Uterus (tissue), 4 donors: ENCODE results near the gene LCT. TPM values are rescaled to one million over a fixed set of nuclear protein-coding genes. Genes with fewer than 3 reads are reported as not detected.

Experiments
- DNase-seq, 2 donors: peaks; one replicate each; pipeline ENCODE4 v3.0.0-alpha.2; 2019 to 2020
- H3K27ac ChIP-seq, 2 donors: fragments of 200-600 bp; sonication (generic); 1 replicate in 1 of 2; 2 replicates in 1 of 2; pipeline ENCODE4 v1.5.1; 2016 to 2018
- H3K27me3 ChIP-seq, 2 donors: fragments of 200-600 bp; sonication (generic); one replicate each; pipeline ENCODE4 v1.5.1; 2018 to 2019; ENCODE audit warnings: control low read depth in 1 of 2
- H3K36me3 ChIP-seq, 2 donors: fragments of 200-600 bp; sonication (generic); one replicate each; pipeline ENCODE4 v1.5.1; 2019; ENCODE audit warnings: control low read depth in 1 of 2
- H3K4me1 ChIP-seq, 2 donors: fragments of 200-600 bp; sonication (generic); one replicate each; pipeline ENCODE4 v1.5.1; 2018 to 2019; ENCODE audit warnings: control low read depth in 1 of 2
- H3K4me3 ChIP-seq, 2 donors: fragments of 200-600 bp; sonication (generic); 1 replicate in 1 of 2; 2 replicates in 1 of 2; pipeline ENCODE4 v1.5.1; 2018 to 2019; ENCODE audit warnings: mild to moderate bottlenecking in 1 of 2
- H3K9me3 ChIP-seq, 2 donors: fragments of 200-600 bp; sonication (generic); one replicate each; pipeline ENCODE4 v1.5.1; 2019; ENCODE audit warnings: control low read depth in 1 of 2
- CTCF ChIP-seq, 4 experiments: fragments of 200-600 bp in 2 of 4; fragments of 450-650 bp in 2 of 4; sonication (generic) in 2 of 4; IDR thresholded peaks; one replicate each; pipeline ENCODE4 v1.5.1; 2016 to 2019; ENCODE audit warnings: antibody characterized with exemption in 4 of 4, mild to moderate bottlenecking in 2 of 4, moderate library complexity in 1 of 4
- POLR2A ChIP-seq, 2 donors: fragments of 450-650 bp; IDR thresholded peaks; one replicate each; pipeline ENCODE4 v1.6.1; 2016; ENCODE audit warnings: antibody characterized with exemption in 2 of 2, mild to moderate bottlenecking in 1 of 2, moderate library complexity in 1 of 2
- intact Hi-C: fragments of 100-400 bp; cut with DNase I; formaldehyde crosslinking; loops from one replicate; pipeline ENCODE4 v1.15.1; 2023; ENCODE audit warnings: low total_unique reads
- total RNA-seq, 4 donors: library from RNA; depleted of rRNA in 3 of 4; stranded (reverse); fragments of >200 nt in 3 of 4; gene quantifications; one replicate each; pipeline versions ENCODE4 v1.1.0 to v1.2.4, GENCODE V29; 2014 to 2023
- donor health status: DM: yes; HTN: yes; CAD: no.

The LCT gene
- total RNA-seq, 4 donors from 2014 or later = 0.07 TPM; not detected in 3

GRCh38 chr2:135838502-135838901 lies 1.5 kb upstream of the LCT start:
- no peaks in the 10 kb centered on the region for H3K9me3 ChIP-seq
- TF ChIP-seq CTCF (IDR thresholded peaks at IDR 0.05) (no peak), POLR2A (IDR thresholded peaks at IDR 0.05) (no peak)

DNA sequence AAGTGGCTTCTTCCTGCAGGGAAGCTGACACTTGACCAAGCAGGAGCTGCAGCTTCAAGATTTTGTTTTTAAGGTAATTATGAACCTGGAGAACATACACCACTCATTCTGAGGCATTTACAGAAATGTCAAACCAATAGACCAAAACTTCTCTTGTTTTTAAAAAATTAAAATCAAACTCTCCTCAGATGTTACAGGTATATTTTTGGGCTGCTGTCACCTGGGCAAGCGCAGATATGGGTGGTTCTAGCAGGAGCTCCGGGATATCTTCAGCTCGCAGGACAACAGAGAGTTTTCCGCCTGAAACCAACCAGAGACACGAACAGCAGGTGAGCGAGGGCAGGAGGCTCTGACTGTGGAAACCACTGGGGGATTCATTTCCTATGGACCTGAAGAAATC lies 4.1 kb downstream of the LCT start:
- no peak for TF ChIP-seq CTCF (IDR thresholded peaks at IDR 0.05)
- no peak for TF ChIP-seq POLR2A (IDR thresholded peaks at IDR 0.05)
- Histone ChIP-seq H3K4me3 (no peak overlapping the region), H3K9me3 (no peaks in the 10 kb centered on the region), H3K27me3 (no peaks in the 10 kb centered on the region), H3K36me3 (no peaks in the 10 kb centered on the region), H3K27ac (no peak overlapping the region), H3K4me1 (no peaks in the 10 kb centered on the region)
- intact Hi-C loops = no loop called here
- no peak for DNase-seq

More at GRCh38 chr2:135838502-135838901, 1.5 kb upstream of the LCT start:
- intact Hi-C loops = no loop called here
- no peaks in the 10 kb centered on the region for H3K4me1 ChIP-seq
- H3K36me3 ChIP-seq = no peaks in the 10 kb centered on the region
- H3K27ac ChIP-seq = no peak overlapping the region
- DNase-seq = no peak
- no peaks in the 10 kb centered on the region for H3K27me3 ChIP-seq
- H3K4me3 ChIP-seq = no peak overlapping the region

DNA sequence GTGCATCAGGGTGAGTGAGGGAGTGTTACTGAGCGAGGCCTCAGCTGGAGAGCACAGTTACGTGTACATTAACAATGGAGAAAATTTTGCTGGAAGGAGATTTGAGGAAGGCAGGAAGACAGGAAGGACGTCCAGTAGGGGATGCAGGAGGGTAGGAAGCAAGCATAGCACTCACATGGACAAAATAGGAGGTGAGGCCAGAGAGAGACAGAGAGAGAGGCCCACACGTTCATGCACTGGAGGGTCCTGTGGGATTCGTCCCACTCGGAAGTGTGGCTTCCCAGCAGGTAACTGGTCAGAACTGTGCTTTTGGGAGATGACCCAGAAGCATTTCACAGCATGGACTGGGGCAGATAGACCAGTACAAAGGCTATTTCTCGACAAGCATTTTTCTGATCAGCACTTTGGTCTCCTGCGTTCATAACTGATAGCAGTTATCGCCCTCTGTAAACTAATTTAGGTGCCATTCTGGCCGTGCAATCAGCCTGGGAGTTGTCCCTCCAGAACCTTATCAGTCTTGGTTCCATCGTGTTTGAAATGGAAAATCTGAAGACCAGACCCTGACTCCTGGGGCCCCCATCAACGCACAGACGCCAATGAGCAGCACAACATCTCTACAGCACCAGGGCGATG lies 5.7 kb downstream of the LCT start:
- H3K4me3 ChIP-seq = no peak overlapping the region
- H3K27ac ChIP-seq = no peak overlapping the region
- H3K4me1 ChIP-seq = no peaks in the 10 kb centered on the region
- no peaks in the 10 kb centered on the region for H3K27me3 ChIP-seq
- TF ChIP-seq CTCF (IDR thresholded peaks at IDR 0.05) (no peak), POLR2A (IDR thresholded peaks at IDR 0.05) (no peak)
- DNase-seq = no peak
- H3K9me3 ChIP-seq = no peaks in the 10 kb centered on the region
- intact Hi-C loops = no loop called here
- H3K36me3 ChIP-seq = no peaks in the 10 kb centered on the region

DNA sequence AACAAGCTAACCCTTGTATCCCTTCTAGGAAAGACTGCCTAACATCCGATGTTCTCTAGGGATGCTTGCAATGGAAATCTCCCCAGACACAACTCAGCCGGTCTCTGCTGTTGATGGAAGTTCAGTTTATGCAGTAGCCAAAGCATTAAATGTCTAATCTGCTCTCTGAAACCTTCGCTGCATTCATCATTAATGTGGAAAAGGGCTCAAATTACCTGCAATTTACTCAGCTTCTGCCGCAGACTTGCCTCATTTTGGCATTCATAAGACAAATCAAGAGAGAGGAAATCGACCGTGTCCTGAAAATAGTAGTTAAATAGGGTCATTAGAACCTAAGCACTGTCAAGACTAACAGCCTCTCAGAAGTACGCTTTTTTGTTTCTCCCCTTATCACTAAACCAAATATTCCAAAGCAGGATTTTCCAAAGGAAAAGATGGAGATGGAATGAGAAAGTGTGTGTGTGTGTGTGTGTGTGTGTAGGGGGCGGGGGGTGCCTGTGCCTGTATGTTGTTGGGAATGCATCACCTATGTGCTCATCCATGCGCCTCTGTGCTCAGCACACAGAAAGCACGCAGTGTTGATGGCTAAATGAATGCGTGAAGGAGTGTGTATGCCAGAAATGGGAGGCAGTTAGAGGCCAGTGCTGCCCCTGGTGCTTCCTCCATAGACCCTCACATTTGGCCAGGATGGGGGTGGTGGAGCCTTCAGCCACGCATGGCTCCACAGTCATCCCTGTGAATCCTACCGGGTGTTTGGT lies 7.4 kb downstream of the LCT start:
- Histone ChIP-seq H3K27ac (no peak overlapping the region), H3K36me3 (no peaks in the 10 kb centered on the region), H3K4me3 (no peak overlapping the region), H3K9me3 (no peaks in the 10 kb centered on the region), H3K27me3 (no peaks in the 10 kb centered on the region), H3K4me1 (no peaks in the 10 kb centered on the region)
- DNase-seq = no peak
- TF ChIP-seq POLR2A (IDR thresholded peaks at IDR 0.05) = no peak
- no peak for TF ChIP-seq CTCF (IDR thresholded peaks at IDR 0.05)
- intact Hi-C loops = no loop called here

GRCh38 chr2:135826544-135826943 lies 10.4 kb downstream of the LCT start:
- Histone ChIP-seq H3K4me1 (no peaks in the 10 kb centered on the region), H3K27me3 (no peaks in the 10 kb centered on the region), H3K36me3 (no peaks in the 10 kb centered on the region), H3K4me3 (no peak overlapping the region), H3K9me3 (no peaks in the 10 kb centered on the region), H3K27ac (no peak overlapping the region)
- DNase-seq = no peak
- intact Hi-C loops = no loop called here
- no peak for TF ChIP-seq POLR2A (IDR thresholded peaks at IDR 0.05)
- TF ChIP-seq CTCF (IDR thresholded peaks at IDR 0.05) = no peak
